Measurements from ENCODE around the gene ASPHD2. TPM values are rescaled to one million over a fixed set of nuclear protein-coding genes. Genes with fewer than 3 reads are reported as not detected.

ASPHD2 gene
- total RNA-seq, 1 donor from 2014 or later, result 0.32 TPM

DNA sequence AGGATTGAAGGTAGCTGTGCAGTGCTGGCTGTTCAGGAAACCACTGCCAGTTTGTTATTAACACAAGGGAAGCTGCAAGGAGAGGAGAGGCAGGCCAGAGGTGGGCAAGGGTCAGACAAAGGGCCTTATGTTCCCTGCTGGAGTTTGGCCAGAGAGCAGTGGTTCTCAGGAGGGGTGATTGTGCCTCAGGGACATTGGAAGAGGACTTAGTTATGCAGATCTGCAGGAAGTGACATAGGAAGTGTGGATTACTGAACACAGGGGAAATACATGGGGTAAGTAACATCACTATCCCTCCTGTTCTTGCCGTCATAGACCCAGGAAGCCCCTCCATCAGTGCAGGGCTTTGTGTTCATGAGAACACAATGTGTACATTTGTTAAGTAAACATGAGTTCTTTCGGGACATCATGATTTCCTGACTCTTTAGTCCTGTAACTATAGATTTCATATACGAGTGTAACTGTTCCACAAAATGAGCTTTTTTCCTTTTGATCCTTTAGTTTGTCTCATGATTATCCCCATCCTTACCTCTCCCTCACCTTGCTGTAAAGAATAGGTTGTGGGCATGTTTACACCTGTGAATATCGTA lies 60.5 kb downstream of the ASPHD2 start:
- Histone ChIP-seq H3K27me3 (no peaks in the 10 kb centered on the region), H3K27ac (no peak overlapping the region), H3K9me3 (no peaks in the 10 kb centered on the region), H3K4me3 (no peak overlapping the region), H3K4me1 (peaks cover 0 to 4% of the 10 kb centered on the region in 2 donors), H3K36me3 (peaks cover 53 to 71% of the 10 kb centered on the region in 2 donors)
- TF ChIP-seq, protein P1, sequence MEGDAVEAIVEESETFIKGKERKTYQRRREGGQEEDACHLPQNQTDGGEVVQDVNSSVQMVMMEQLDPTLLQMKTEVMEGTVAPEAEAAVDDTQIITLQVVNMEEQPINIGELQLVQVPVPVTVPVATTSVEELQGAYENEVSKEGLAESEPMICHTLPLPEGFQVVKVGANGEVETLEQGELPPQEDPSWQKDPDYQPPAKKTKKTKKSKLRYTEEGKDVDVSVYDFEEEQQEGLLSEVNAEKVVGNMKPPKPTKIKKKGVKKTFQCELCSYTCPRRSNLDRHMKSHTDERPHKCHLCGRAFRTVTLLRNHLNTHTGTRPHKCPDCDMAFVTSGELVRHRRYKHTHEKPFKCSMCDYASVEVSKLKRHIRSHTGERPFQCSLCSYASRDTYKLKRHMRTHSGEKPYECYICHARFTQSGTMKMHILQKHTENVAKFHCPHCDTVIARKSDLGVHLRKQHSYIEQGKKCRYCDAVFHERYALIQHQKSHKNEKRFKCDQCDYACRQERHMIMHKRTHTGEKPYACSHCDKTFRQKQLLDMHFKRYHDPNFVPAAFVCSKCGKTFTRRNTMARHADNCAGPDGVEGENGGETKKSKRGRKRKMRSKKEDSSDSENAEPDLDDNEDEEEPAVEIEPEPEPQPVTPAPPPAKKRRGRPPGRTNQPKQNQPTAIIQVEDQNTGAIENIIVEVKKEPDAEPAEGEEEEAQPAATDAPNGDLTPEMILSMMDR (IDR thresholded peaks at IDR 0.05), result no peak
- DNase-seq (ENCODE audit: low spot score in 2 of 2), result no peak
- intact Hi-C loops (cut with DNase I), result no loop called here

DNA sequence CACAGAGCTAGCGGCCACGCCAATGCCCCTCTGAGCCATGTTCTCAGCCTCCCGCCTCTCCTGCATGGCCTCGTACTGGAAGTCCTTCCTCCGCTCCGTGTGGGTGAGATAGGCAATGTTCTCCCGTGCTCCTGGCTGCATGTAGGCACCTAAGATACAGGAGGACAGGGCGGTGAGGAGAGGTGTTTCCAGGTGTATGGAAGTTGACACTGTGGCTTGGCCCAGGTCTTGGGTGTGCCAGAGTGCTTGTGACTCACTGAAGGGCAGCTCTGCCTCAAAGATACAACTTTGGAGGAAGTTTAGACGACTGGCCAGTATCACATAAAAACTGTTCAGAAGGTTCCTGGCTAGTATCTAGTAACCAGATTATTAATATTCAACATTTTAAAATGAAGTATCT lies 63.2 kb downstream of the ASPHD2 start:
- TF ChIP-seq, protein P1 (IDR thresholded peaks at IDR 0.05), result no peak
- no peaks in the 10 kb centered on the region for H3K27me3 ChIP-seq
- H3K36me3 ChIP-seq, result peaks cover 76 to 94% of the 10 kb centered on the region in 2 donors
- no peak overlapping the region for H3K27ac ChIP-seq
- intact Hi-C loops (cut with DNase I), result no loop called here
- no peak overlapping the region for H3K4me3 ChIP-seq
- H3K4me1 ChIP-seq, result no peaks in the 10 kb centered on the region
- no peaks in the 10 kb centered on the region for H3K9me3 ChIP-seq
- DNase-seq (ENCODE audit: low spot score in 2 of 2), result no peak

DNA sequence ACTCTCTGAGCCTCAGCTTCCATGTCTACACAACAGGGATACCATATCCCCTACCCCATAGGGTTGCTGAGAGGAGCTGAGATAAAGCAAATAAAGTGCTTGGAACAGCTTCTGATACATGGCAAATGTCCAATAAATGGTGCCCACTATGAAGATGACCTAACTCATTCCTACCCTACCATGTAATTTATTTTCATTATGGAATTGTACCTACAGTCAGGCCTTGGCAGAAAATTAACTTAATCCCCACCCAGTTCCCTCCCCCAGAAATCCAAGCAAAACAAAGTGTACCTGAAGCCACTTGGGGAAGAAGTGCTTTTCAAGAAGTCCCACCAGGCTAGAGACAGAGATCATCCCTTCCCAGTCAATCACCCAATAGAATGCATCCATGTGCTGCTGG lies 65.4 kb downstream of the ASPHD2 start:
- DNase-seq (ENCODE audit: low spot score in 2 of 2), result no peak
- no peaks in the 10 kb centered on the region for H3K4me1 ChIP-seq
- no peak overlapping the region for H3K27ac ChIP-seq
- TF ChIP-seq, protein P1 (IDR thresholded peaks at IDR 0.05), result no peak
- intact Hi-C loops (cut with DNase I), result no loop called here
- no peaks in the 10 kb centered on the region for H3K27me3 ChIP-seq
- H3K4me3 ChIP-seq, result no peak overlapping the region
- no peaks in the 10 kb centered on the region for H3K9me3 ChIP-seq
- peaks cover 83 to 92% of the 10 kb centered on the region in 2 donors for H3K36me3 ChIP-seq

Other genes starting within 250 kb of the ASPHD2 start
- 39.3 TPM for gene HPS4, start 54.5 kb downstream of the ASPHD2 start, total RNA-seq
- gene SRRD, start 54.6 kb downstream of the ASPHD2 start, total RNA-seq, result 85.6 TPM
- gene TFIP11, start 83.2 kb downstream of the ASPHD2 start, total RNA-seq, result 11.6 TPM
- 251 TPM for gene TPST2, start 160.9 kb downstream of the ASPHD2 start, total RNA-seq
- gene CRYBB1, start 188.8 kb downstream of the ASPHD2 start, total RNA-seq, result 7.3 TPM
- gene CRYBA4, start 192.7 kb downstream of the ASPHD2 start, total RNA-seq, result not detected
- 0.53 TPM for gene MIAT, start 228.3 kb downstream of the ASPHD2 start, total RNA-seq

All from ascending aorta (tissue), 2 donors.